ENCODE results near the gene RAE1. TPM values are rescaled to one million over a fixed set of nuclear protein-coding genes. Genes with fewer than 3 reads are reported as not detected.

RAE1 gene
- total and polyA plus RNA-seq, 2 experiments from 2014 or later, result 35.4 to 43.3 TPM

GRCh38 chr20:57325632-57326356, 25.3 kb upstream of the RAE1 start (continued):
- TF ChIP-seq, protein P1, sequence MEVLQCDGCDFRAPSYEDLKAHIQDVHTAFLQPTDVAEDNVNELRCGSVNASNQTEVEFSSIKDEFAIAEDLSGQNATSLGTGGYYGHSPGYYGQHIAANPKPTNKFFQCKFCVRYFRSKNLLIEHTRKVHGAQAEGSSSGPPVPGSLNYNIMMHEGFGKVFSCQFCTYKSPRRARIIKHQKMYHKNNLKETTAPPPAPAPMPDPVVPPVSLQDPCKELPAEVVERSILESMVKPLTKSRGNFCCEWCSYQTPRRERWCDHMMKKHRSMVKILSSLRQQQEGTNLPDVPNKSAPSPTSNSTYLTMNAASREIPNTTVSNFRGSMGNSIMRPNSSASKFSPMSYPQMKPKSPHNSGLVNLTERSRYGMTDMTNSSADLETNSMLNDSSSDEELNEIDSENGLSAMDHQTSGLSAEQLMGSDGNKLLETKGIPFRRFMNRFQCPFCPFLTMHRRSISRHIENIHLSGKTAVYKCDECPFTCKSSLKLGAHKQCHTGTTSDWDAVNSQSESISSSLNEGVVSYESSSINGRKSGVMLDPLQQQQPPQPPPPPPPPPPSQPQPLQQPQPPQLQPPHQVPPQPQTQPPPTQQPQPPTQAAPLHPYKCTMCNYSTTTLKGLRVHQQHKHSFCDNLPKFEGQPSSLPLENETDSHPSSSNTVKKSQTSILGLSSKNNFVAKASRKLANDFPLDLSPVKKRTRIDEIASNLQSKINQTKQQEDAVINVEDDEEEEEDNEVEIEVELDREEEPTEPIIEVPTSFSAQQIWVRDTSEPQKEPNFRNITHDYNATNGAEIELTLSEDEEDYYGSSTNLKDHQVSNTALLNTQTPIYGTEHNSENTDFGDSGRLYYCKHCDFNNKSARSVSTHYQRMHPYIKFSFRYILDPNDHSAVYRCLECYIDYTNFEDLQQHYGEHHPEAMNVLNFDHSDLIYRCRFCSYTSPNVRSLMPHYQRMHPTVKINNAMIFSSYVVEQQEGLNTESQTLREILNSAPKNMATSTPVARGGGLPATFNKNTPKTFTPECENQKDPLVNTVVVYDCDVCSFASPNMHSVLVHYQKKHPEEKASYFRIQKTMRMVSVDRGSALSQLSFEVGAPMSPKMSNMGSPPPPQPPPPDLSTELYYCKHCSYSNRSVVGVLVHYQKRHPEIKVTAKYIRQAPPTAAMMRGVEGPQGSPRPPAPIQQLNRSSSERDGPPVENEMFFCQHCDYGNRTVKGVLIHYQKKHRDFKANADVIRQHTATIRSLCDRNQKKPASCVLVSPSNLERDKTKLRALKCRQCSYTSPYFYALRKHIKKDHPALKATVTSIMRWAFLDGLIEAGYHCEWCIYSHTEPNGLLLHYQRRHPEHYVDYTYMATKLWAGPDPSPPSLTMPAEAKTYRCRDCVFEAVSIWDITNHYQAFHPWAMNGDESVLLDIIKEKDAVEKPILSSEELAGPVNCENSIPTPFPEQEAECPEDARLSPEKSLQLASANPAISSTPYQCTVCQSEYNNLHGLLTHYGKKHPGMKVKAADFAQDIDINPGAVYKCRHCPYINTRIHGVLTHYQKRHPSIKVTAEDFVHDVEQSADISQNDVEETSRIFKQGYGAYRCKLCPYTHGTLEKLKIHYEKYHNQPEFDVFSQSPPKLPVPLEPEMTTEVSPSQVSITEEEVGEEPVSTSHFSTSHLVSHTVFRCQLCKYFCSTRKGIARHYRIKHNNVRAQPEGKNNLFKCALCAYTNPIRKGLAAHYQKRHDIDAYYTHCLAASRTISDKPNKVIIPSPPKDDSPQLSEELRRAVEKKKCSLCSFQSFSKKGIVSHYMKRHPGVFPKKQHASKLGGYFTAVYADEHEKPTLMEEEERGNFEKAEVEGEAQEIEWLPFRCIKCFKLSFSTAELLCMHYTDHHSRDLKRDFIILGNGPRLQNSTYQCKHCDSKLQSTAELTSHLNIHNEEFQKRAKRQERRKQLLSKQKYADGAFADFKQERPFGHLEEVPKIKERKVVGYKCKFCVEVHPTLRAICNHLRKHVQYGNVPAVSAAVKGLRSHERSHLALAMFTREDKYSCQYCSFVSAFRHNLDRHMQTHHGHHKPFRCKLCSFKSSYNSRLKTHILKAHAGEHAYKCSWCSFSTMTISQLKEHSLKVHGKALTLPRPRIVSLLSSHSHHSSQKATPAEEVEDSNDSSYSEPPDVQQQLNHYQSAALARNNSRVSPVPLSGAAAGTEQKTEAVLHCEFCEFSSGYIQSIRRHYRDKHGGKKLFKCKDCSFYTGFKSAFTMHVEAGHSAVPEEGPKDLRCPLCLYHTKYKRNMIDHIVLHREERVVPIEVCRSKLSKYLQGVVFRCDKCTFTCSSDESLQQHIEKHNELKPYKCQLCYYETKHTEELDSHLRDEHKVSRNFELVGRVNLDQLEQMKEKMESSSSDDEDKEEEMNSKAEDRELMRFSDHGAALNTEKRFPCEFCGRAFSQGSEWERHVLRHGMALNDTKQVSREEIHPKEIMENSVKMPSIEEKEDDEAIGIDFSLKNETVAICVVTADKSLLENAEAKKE (CRISPR knock-in tag; IDR thresholded peaks at IDR 0.05), result no peak
- TF ChIP-seq STAT1 (IDR thresholded peaks at IDR 0.05; ENCODE audit: unreplicated experiment) (no peak), ZNF331 (CRISPR knock-in tag; IDR thresholded peaks at IDR 0.05; ENCODE audit: low read depth) (no peak), ZNF114 (CRISPR knock-in tag; IDR thresholded peaks at IDR 0.05) (no peak)
- TF ChIP-seq, protein P2, sequence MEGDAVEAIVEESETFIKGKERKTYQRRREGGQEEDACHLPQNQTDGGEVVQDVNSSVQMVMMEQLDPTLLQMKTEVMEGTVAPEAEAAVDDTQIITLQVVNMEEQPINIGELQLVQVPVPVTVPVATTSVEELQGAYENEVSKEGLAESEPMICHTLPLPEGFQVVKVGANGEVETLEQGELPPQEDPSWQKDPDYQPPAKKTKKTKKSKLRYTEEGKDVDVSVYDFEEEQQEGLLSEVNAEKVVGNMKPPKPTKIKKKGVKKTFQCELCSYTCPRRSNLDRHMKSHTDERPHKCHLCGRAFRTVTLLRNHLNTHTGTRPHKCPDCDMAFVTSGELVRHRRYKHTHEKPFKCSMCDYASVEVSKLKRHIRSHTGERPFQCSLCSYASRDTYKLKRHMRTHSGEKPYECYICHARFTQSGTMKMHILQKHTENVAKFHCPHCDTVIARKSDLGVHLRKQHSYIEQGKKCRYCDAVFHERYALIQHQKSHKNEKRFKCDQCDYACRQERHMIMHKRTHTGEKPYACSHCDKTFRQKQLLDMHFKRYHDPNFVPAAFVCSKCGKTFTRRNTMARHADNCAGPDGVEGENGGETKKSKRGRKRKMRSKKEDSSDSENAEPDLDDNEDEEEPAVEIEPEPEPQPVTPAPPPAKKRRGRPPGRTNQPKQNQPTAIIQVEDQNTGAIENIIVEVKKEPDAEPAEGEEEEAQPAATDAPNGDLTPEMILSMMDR (conservative IDR thresholded peaks at IDR 0.05; ENCODE audit: low read depth in 2 of 2), result no peak
